AG04449 (cell line): ENCODE results near the gene RAVER2.

Source experiments
- CTCF ChIA-PET: fragments of 350-600 bp; formaldehyde crosslinking; extraction: SDS; loops from one replicate; lab custom pipeline; 2021; ENCODE audit warnings: antibody characterized with exemption; lab: Yijun Ruan, JAX
- POLR2A ChIA-PET: fragments of 400-600, 350-600 bp; formaldehyde crosslinking; extraction: SDS; loops from one replicate; lab custom pipeline; 2020; ENCODE audit warnings: antibody characterized with exemption, inconsistent platforms; lab: Yijun Ruan, JAX
- DNase-seq: peaks from one replicate; pipeline ENCODE4 v3.0.0-alpha.2; 2010; ENCODE audit warnings: low read depth, low spot score
- H3K4me3 ChIP-seq: 2 replicates; pipeline ENCODE4 v1.5.1; 2011; ENCODE audit warnings: low read depth, mild to moderate bottlenecking, control low read depth, low read length
- TF ChIP-seq, protein P1 (sequence below): IDR thresholded peaks from one replicate; pipeline ENCODE4 v1.5.1; 2011; ENCODE audit warnings: mild to moderate bottlenecking, moderate library complexity, low read length, control low read depth, inconsistent platforms; ENCODE audit not compliant: insufficient read depth; ENCODE audit errors: missing control alignments

Gene RAVER2

DNA sequence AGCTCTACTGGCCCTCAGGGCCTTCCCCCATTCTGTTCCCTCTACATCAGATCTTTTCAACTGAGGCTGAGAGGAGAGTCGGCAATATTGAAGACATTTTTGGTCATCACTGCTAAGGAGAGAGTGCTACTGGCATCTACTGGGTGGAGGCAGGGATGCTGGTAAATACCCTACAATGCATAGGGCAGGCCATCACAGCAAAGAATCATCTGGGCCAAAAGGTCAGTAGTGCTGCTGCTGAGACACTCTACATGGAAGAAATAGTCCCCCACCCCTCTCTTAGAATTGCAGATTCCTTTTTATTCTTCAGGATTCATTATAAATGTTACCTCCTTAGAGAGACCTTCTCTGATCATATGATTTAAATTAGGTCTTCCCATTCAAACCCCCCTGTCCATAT is 127.2 kb downstream of the RAVER2 start:
- ChIA-PET CTCF (interaction anchor here (1.1 kb wide), 1 partner anchor 149 kb away, joined by 3 read pairs; no protein-coding TSS in a partner anchor), POLR2A (no interaction called here)
- H3K4me3 ChIP-seq: no peak overlapping the region
- no peak for DNase-seq
- TF ChIP-seq, protein P1, sequence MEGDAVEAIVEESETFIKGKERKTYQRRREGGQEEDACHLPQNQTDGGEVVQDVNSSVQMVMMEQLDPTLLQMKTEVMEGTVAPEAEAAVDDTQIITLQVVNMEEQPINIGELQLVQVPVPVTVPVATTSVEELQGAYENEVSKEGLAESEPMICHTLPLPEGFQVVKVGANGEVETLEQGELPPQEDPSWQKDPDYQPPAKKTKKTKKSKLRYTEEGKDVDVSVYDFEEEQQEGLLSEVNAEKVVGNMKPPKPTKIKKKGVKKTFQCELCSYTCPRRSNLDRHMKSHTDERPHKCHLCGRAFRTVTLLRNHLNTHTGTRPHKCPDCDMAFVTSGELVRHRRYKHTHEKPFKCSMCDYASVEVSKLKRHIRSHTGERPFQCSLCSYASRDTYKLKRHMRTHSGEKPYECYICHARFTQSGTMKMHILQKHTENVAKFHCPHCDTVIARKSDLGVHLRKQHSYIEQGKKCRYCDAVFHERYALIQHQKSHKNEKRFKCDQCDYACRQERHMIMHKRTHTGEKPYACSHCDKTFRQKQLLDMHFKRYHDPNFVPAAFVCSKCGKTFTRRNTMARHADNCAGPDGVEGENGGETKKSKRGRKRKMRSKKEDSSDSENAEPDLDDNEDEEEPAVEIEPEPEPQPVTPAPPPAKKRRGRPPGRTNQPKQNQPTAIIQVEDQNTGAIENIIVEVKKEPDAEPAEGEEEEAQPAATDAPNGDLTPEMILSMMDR: no peak

DNA sequence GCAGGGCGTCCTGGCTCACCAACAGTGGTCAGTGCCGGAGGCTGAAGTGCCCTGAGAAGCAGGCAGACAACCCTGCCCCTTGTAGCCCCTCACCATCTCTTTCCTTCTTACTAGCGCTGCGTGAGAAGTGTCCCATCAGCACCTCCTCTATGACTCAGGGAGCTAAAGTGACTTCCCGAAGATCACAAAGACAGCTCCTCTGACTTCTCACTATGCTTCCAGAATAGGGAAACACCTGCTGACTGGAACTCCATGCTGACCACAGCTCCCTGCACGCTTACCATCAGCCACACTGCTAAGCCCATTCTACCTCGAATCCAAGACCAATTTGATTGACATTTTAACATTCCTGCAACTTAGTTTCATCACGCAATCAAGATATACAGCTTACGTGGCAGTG is 128.7 kb downstream of the RAVER2 start:
- TF ChIP-seq, protein P1: no peak
- DNase-seq: no peak
- CTCF ChIA-PET: interaction anchor here (1.2 kb wide), 1 partner anchor 13 kb away, joined by 4 read pairs; no protein-coding TSS in a partner anchor
- no peak overlapping the region for H3K4me3 ChIP-seq
- POLR2A ChIA-PET: no interaction called here

DNA sequence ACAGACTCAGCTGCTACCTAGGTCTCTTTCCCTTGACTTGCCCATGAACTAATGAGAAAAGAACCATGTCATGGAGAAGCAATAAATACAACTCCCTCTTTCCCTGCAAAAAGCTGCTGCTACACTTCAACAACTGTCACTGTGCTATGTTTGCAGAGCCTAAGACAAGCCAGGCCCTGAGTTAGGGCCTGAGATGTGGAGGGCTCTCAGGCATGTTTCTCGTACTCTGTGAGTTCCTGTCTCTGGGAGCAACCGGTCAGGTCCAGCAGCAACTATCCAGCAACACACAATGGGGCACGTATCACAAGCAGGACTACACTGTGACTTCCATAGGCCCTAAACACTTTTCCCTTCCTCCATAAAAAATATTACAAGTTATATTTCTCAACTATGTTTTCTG is 129.8 kb downstream of the RAVER2 start:
- CTCF ChIA-PET: no interaction called here
- DNase-seq: no peak
- no peak overlapping the region for H3K4me3 ChIP-seq
- TF ChIP-seq, protein P1: no peak
- POLR2A ChIA-PET: no interaction called here

DNA sequence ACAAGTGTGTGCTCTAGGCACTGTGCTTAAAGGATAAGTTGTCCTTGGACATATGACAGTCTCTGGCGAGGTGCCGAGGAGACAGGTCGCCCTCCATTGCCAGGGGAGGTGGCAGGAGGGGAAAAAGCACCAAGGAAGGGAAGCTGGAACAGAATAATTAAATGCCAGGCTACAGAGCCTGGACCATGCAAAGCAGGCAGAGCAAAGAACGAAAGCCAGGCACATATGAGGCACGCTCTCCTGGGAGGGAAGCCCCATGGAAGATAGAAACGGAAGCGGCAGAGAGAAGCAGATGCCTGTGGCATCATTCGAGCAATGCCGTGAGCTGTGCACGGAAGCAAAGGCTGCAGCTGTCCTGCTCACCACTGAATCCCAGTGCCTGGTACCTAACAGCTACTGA is 130.2 kb downstream of the RAVER2 start:
- POLR2A ChIA-PET: no interaction called here

DNA sequence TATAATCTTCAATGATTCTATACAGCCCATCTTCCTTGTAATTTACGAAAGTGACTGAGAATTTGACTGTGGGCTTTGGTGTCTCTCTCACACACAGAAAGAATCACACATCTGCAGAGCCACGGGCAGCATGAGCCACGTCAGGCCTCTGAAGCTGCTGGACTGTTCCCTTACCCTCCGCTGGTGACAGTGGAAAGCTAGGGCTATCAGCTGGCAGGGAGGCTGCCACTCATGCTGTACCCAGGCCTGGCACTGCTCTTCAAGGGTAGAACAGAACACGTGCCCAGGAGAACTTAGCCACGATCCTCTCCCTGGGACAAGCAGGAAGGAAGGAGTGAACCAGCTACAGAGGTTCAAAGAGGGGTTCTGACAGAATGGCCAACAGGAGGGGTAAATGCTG is 130.7 kb downstream of the RAVER2 start:
- ChIA-PET POLR2A (no interaction called here), CTCF (no interaction called here)
- H3K4me3 ChIP-seq: no peak overlapping the region
- TF ChIP-seq, protein P1: no peak
- no peak for DNase-seq

More for the DNA sequence above, 130.2 kb downstream of the RAVER2 start:
- CTCF ChIA-PET: no interaction called here
- TF ChIP-seq, protein P1: no peak
- no peak for DNase-seq
- H3K4me3 ChIP-seq: no peak overlapping the region

DNA sequence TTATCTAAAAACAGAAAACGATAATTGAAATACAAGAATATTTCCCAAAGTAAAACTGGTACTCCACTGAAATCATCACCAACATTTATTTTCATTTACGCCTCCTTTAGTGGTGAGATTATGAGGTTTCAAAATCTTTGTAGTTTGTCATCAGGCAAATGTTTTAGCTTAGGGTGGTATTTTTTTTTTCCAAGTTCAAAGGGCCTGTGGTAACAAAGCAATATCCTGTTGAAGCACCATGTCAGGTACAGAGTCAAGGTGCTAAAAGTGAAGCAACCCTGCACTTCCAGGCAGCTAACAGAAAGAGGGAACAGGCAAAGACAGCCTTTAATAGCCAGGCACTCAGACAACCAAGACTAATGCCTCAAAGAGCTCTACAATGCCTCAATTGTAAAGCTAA is 132.3 kb downstream of the RAVER2 start:
- ChIA-PET POLR2A (no interaction called here), CTCF (interaction anchor here (0.9 to 1.4 kb wide), 2 partner anchors 16 kb away, joined by 4 to 6 read pairs; no protein-coding TSS in a partner anchor)
- TF ChIP-seq, protein P1: no peak
- H3K4me3 ChIP-seq: no peak overlapping the region
- DNase-seq: no peak
